ENCODE data around the gene GPR148.

The GPR148 gene

DNA sequence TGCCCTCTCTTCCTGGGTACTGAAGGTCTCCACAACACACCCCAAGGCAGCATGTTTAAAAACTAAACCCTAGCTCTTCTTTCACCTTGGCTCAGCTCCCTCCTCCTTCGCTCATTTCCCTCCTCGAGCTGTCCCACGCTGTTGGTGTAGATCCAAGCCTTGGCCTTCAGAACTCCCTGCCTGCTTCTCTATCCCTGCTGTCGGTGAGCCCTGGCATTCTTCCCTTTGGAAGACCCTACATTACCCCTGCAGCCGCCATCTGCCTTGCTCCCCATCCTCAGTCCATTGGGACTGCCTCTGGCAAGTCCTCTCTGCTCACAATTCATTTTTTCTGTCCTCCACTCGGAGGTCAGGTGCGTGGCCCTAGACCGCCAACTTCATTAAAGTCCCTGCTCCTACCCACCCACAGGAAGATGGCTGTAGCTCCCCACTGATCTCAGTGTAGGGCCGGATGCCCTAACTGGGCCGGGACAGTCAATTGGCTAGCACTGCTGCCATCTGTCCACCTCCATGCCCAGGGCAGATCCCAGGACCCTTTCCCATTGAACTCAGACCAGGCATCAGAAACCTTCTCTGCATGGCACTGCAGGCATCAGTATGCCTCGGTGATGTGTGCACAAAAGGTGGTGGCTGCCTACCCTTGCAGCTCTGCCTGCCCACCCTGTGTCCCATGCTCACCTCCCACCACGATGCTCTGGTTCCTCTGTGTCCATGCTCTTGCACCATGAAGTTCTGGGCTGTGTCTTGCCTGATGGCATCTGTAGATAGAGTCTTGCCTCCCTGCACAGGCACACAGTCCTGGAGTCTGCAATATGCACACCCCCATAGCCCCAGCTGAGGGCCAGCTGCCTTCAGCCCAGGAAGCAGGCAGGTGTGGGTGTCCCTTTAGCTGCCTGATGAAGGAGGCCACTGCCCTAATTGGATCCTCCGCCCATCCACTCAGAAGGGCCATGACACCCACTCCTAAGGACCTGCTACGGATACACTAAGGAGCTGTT lies 32.2 kb downstream of the GPR148 start:
- no peak overlapping the region for H3K27ac Mint-ChIP-seq
- H3K4me3 Mint-ChIP-seq, result no peak overlapping the region
- no peaks in the 10 kb centered on the region for H3K36me3 Mint-ChIP-seq (ENCODE audit: low read depth)
- H3K9me3 Mint-ChIP-seq, result no peaks in the 10 kb centered on the region
- ATAC-seq (no peak), DNase-seq (no peak)
- H3K4me1 Mint-ChIP-seq, result peaks cover 2% of the 10 kb centered on the region
- H3K27me3 Mint-ChIP-seq, result peaks cover 20% of the 10 kb centered on the region

DNA sequence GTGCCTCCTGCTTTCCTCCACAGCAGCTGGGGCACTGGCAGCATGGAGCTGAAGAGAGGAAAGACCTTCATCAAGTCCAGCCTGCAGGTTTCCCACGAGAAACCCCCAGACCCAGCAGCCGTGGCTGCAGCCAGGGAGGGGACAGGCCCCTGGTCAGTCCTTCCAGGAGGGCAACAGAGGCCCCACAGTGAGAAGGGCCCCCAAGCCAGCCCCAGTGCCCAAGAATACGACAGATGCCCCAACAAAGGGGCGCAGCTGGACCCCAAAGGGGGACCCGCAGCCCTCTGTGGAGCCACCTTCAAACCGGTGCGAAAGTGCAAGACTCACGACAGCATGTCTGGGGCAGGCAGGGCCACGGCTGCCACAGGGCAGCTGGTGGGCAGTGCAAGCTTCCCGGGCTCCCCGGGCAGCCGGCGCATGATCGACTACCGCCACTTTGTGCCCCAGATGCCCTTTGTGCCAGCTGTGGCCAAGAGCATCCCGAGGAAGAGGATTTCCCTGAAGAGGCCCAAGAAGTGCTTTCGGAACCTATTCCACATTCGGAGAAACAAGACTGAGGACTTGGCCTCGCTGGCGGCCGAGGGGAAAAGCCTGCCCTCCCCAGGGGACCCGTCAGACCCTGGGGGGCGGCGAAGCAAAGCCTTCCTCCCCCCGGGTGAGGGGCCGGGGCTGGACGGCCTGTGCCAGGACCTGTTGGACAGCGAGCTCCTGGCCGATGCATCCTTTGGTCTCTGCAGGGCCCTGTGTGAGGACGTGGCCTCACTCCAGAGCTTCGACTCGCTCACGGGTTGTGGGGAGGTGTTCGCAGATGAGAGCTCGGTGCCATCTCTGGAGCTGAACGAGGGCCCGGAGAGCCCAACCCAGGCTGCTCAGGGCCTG lies 33.4 kb downstream of the GPR148 start:
- DNase-seq, result no peak
- H3K4me1 Mint-ChIP-seq, result no peaks in the 10 kb centered on the region
- peaks cover 14% of the 10 kb centered on the region for H3K27me3 Mint-ChIP-seq
- no peak overlapping the region for H3K27ac Mint-ChIP-seq
- no peak overlapping the region for H3K4me3 Mint-ChIP-seq
- no peaks in the 10 kb centered on the region for H3K36me3 Mint-ChIP-seq (ENCODE audit: low read depth)
- no peaks in the 10 kb centered on the region for H3K9me3 Mint-ChIP-seq
- ATAC-seq, result no peak

DNA sequence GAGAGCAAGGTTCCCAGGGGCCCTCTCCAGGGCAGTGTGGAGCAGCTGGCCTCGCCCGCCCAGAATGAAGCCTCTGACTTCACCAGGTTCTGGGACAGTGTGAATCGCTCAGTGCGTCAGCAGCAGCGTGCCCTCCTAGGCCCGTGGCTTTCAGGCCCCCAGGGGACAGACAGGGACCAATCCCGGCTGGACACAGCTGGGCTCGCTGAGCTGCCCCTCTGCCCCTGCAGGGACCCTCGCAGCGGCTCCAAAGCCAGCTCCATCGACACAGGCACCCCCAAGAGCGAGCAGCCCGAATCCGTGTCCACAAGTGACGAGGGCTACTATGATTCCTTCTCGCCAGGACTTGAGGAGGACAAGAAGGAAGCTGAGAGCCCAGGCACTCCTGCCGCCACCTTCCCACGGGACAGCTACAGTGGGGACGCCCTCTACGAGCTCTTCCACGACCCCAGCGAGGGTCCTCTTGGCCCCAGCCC lies 34.1 kb downstream of the GPR148 start:
- H3K27me3 Mint-ChIP-seq, result peaks cover 9% of the 10 kb centered on the region
- no peaks in the 10 kb centered on the region for H3K9me3 Mint-ChIP-seq
- H3K4me1 Mint-ChIP-seq, result no peaks in the 10 kb centered on the region
- H3K36me3 Mint-ChIP-seq (ENCODE audit: low read depth), result no peaks in the 10 kb centered on the region
- no peak overlapping the region for H3K27ac Mint-ChIP-seq
- DNase-seq (no peak), ATAC-seq (no peak)
- H3K4me3 Mint-ChIP-seq, result no peak overlapping the region

DNA sequence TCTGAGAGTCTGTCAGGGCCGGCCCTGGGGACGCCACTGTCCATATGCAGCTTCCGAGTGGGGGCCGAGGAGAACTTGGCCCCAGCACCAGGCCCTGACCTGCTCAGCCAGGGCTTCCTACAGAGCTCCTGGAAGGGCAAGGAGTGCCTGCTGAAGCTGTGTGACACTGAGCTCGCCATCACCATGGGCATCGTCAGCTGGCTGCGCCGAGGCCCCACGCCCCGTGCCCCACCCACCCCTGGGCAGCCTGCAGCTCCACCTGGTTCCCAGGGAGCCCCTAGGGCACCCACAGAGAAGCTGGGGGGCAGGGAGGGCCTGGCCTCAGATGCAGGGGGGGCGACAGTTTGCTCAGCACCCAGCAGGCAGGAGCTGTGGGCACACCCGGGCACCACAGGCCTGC lies 34.5 kb downstream of the GPR148 start:
- ATAC-seq, result no peak
- Mint-ChIP-seq H3K27me3 (peaks cover 6% of the 10 kb centered on the region), H3K9me3 (no peaks in the 10 kb centered on the region), H3K27ac (no peak overlapping the region), H3K4me1 (no peaks in the 10 kb centered on the region), H3K4me3 (no peak overlapping the region), H3K36me3 (ENCODE audit: low read depth) (no peaks in the 10 kb centered on the region)
- DNase-seq, result no peak

DNA sequence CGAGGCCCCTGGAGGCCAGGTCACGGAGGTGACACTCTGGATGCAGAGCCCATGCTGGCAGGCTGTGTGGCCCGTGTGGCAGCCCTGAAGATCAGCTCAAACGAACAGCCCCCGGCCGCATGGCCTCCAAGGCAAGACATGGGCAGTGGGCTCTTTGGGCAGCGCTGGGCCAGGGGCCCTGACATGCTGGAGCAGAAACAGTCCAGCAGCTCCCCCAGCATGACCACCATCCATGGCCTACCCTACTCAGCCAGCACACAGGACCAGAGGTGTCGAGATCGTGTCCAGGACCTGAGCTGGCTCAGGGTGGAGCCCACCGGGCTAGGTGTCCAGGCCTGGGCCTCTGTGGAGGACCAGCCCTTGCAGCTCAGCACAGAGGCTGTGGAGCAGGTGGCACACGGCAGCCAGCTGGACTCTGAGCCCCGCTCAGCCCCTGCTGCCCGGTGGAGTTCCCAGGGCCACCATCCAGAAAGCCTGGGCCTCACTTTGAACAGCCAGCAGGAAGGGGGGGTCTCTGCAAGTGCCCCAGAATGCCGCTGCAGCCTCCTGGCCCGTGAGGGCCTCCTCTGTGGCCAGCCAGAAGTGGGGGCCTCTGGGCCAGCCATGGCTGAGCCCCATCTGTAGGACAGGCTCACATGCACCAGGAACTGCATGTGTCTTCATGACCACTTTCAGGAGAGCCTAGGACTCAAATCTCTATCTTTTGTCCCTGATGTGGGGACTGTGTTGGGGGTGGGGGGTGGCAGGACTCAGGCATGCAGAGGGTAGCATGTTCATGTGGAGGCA lies 35.4 kb downstream of the GPR148 start:
- ATAC-seq (no peak), DNase-seq (no peak)
- Mint-ChIP-seq H3K27me3 (peaks cover 6% of the 10 kb centered on the region), H3K4me1 (no peaks in the 10 kb centered on the region), H3K9me3 (no peaks in the 10 kb centered on the region), H3K27ac (no peak overlapping the region), H3K36me3 (ENCODE audit: low read depth) (no peaks in the 10 kb centered on the region), H3K4me3 (no peak overlapping the region)

DNA sequence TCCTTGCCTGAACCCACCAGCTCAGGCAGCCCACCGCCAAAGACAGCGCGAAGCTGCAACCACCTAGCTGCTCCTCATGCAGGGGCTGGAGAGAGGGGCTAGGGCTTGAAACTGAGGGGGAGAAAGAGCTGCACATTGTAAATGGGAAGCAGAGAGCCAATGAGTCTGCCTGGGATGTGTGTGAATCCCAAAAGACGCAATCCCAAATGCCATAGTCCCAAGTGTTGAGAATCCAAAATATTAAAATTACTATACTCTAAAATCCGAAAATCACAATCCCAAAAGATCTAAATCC lies 35.9 kb downstream of the GPR148 start:
- H3K36me3 Mint-ChIP-seq (ENCODE audit: low read depth), result no peaks in the 10 kb centered on the region
- no peak for DNase-seq
- no peaks in the 10 kb centered on the region for H3K4me1 Mint-ChIP-seq
- H3K9me3 Mint-ChIP-seq, result no peaks in the 10 kb centered on the region
- ATAC-seq, result no peak
- no peak overlapping the region for H3K4me3 Mint-ChIP-seq
- peaks cover 6% of the 10 kb centered on the region for H3K27me3 Mint-ChIP-seq
- no peak overlapping the region for H3K27ac Mint-ChIP-seq

DNA sequence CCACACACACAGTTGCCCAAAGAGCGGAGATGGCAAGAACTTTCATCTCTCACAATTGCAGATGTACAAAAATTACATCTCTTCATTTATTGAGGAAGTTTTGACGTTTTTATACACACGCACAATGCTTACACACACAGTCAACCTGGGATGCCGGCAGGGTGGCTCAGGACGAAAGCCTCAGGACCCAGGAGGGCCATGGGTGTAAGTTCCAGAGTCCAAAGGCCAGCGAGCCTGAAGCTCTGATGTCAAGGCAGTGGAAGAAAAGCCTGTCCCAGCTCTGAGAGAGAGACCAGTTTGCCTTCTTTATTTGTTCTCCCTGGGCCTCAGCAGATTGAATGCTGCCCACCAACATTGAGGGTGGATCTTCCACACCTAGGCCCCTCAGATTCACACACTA lies 36.6 kb downstream of the GPR148 start:
- H3K36me3 Mint-ChIP-seq (ENCODE audit: low read depth), result no peaks in the 10 kb centered on the region
- H3K27me3 Mint-ChIP-seq, result peaks cover 6% of the 10 kb centered on the region
- no peak overlapping the region for H3K27ac Mint-ChIP-seq
- no peak for DNase-seq
- no peaks in the 10 kb centered on the region for H3K4me1 Mint-ChIP-seq
- no peak for ATAC-seq
- H3K9me3 Mint-ChIP-seq, result no peaks in the 10 kb centered on the region
- H3K4me3 Mint-ChIP-seq, result no peak overlapping the region

DNA sequence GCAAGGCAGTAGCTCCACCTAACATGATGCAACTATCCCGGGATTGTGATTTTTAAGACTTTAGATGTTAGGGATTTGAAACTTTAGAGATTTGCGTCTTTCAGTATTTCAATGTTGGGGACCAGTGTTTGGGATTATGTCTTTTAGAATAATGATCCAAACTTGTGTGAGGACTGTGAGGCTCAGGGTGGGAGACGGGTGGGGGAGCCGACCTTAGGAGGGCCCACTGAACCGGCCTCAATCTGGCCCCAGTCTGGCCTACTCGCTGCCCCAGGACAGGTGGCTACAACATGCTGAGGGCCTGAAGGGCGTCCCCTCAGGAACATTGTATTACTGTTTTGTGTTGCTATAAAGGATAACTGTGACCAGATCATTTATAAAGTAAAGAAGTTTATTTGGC lies 37.2 kb downstream of the GPR148 start:
- DNase-seq, result no peak
- Mint-ChIP-seq H3K4me3 (no peak overlapping the region), H3K4me1 (no peaks in the 10 kb centered on the region), H3K9me3 (no peaks in the 10 kb centered on the region), H3K36me3 (ENCODE audit: low read depth) (no peaks in the 10 kb centered on the region), H3K27me3 (peaks cover 4% of the 10 kb centered on the region), H3K27ac (no peak overlapping the region)
- no peak for ATAC-seq

DNA sequence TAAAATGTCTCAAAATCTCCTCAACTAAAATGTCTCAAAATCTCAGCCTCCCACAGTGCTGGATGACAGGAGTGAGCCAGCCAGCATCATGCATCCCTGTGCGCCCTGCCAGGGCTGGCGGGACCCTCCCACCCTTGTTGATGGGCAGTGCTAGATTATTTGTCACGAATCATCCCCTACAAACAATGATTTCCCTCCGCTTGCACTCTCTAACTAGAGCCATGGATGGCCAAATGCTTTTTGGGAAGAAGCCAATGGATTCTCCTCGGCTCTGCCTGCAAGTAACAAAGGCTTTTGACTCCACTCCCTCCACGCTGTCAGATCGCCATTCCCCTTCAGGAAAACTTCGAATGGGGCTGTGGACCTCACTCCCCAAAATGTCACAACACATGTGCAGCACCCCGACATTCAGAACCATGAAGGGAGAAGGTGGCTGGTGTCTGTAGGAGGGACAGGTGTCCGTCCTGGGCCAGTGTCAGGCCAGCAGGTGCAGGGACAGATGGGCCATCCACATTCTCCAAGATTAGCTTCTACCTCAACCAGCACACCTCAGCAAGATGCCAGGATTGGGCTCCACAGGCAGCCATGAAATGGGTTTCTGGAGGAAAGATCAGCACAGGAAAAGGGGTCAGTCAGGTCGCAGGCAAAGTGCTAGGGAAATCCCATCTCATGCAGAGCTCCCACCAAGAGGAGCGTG lies 38.0 kb downstream of the GPR148 start:
- DNase-seq (no peak), ATAC-seq (no peak)
- no peaks in the 10 kb centered on the region for H3K9me3 Mint-ChIP-seq
- no peaks in the 10 kb centered on the region for H3K4me1 Mint-ChIP-seq
- H3K4me3 Mint-ChIP-seq, result no peak overlapping the region
- no peak overlapping the region for H3K27ac Mint-ChIP-seq
- peaks cover 4% of the 10 kb centered on the region for H3K27me3 Mint-ChIP-seq
- H3K36me3 Mint-ChIP-seq (ENCODE audit: low read depth), result no peaks in the 10 kb centered on the region

DNA sequence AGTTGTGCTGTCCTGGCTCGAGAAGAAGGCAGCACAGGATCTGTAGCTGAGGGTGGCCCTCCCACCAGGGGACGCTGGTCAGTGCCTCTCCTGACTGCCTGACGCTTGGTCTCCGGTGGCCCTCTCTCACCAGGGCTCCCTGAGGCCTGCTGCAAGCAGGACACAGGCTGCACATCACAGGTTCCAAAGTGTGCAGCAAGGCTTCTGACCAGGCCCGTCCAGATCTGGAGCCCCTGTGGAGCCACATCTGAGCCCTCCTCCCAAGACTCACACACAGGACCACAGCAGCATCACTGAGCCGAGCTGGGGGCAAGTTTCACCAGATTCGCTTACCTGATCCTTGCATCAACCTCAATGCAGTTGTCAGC lies 38.5 kb downstream of the GPR148 start:
- no peak overlapping the region for H3K27ac Mint-ChIP-seq
- H3K4me3 Mint-ChIP-seq, result no peak overlapping the region
- ATAC-seq (no peak), DNase-seq (no peak)
- H3K4me1 Mint-ChIP-seq, result no peaks in the 10 kb centered on the region
- no peaks in the 10 kb centered on the region for H3K9me3 Mint-ChIP-seq
- peaks cover 4% of the 10 kb centered on the region for H3K27me3 Mint-ChIP-seq
- H3K36me3 Mint-ChIP-seq (ENCODE audit: low read depth), result no peaks in the 10 kb centered on the region

DNA sequence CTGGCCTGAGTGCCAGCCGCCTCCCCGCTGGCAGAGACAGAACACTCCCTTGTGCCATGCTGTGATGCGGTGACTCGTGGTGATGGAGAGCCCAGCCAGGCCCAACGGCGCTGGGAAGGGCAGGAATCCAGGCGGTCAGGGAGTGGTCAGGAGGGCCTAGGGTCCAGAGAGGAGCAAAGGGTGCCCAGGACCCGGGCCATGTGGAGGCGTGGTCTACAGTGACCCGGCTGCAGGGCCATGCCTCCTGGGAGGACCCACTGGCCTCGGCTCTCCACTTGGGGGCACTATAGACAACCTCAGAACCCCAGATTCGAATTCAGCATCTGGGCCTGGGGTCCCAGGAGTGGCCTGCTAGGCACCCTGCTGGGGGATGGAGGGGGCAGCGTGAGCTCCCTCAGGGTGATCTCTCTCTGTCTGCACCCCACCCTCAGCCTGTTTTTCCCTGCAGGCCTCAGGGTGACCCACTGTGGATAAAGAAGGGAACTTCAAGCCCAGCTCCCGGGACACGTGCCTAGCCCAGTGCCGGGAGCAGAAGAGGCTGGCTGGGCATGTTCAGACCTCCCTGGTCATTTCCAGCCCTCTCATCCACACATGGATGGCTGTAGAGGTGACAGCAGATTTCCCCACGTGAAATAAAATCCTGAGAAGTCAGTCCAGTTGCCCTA lies 39.5 kb downstream of the GPR148 start:
- H3K27ac Mint-ChIP-seq, result no peak overlapping the region
- H3K4me1 Mint-ChIP-seq, result no peaks in the 10 kb centered on the region
- no peaks in the 10 kb centered on the region for H3K9me3 Mint-ChIP-seq
- H3K4me3 Mint-ChIP-seq, result no peak overlapping the region
- ATAC-seq (no peak), DNase-seq (no peak)
- peaks cover 4% of the 10 kb centered on the region for H3K27me3 Mint-ChIP-seq
- H3K36me3 Mint-ChIP-seq (ENCODE audit: low read depth), result no peaks in the 10 kb centered on the region

DNA sequence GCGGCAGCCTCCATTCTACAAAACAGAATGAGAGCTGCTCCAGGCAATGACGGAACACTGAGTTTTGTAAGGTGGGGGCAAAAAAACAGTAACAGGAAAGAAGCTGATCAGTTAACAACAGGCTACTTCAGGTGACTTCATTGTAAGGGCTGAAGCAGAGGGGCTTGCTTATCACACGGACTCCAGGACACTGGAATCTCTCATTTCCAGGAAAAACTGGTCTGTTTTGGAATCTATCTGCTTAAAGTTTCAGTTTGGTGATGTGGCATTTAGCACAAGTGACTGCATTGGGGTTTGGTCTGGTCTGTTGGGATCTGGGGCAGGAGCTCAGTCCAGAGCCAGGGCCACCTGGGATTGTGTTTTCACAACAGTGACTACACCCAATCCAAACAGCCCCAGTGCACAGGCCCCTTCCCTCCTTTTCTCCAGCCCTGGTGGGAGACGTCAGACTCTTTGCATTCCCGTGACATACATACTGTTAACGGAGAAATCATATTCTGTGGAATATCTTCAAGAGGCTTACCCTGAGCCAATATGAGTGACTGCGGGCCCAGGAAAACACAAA lies 40.6 kb downstream of the GPR148 start:
- Mint-ChIP-seq H3K36me3 (ENCODE audit: low read depth) (no peaks in the 10 kb centered on the region), H3K27me3 (peaks cover 4% of the 10 kb centered on the region)
- DNase-seq, result no peak

DNA sequence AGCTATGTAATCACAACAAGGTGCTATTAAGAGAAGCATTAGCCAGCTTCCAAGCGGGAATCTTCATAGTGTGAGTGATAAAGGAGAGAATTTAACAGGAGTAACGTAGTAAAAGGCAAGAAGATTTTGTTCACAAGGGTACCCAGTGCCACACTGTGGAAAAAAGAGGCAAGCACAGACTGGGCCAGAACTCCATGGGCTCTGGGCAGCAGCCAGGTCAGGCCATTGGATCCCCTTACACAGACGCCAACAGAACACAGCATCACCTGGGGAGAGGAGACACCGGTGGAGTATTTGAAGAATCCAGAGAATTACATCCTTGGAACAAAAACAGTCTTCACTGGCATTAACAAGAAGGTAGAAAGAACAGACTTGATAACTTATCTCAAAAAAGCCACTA lies 47.7 kb downstream of the GPR148 start:
- Mint-ChIP-seq H3K27ac (no peak overlapping the region), H3K4me3 (no peak overlapping the region), H3K36me3 (ENCODE audit: low read depth) (no peaks in the 10 kb centered on the region), H3K4me1 (no peaks in the 10 kb centered on the region), H3K9me3 (no peaks in the 10 kb centered on the region), H3K27me3 (peaks cover 15% of the 10 kb centered on the region)
- ATAC-seq (no peak), DNase-seq (no peak)

More for the DNA sequence above, 40.6 kb downstream of the GPR148 start:
- Mint-ChIP-seq H3K9me3 (no peaks in the 10 kb centered on the region), H3K27ac (no peak overlapping the region), H3K4me3 (no peak overlapping the region), H3K4me1 (no peaks in the 10 kb centered on the region)
- no peak for ATAC-seq
